PC-9 (cell line): ENCODE data around the gene TCHH. TPM values are rescaled to one million over a fixed set of nuclear protein-coding genes. Genes with fewer than 3 reads are reported as not detected.

ENCODE experiments used
- BruUV-seq: library from RNA; stranded (reverse); fragments of 400-500 nt; replicated peaks from 2 replicates; lab custom pipeline; 2021; lab: Mats Ljungman, UMichigan
- CTCF ChIA-PET: fragments of 300-600 bp; sonication (Branson Sonifier 250); formaldehyde crosslinking; loops from one replicate; lab custom pipeline; 2022; ENCODE audit warnings: antibody characterized with exemption; lab: Charles Lee
- POLR2A ChIA-PET: fragments of 300-600 bp; sonication (Branson Sonifier 250); formaldehyde crosslinking; loops from one replicate; lab custom pipeline; 2022; ENCODE audit warnings: antibody characterized with exemption; ENCODE audit not compliant: unreplicated experiment; lab: Charles Lee
- DNase-seq, 2 experiments: peaks; one replicate each; pipeline versions ENCODE4 v3.0.0 to v3.0.0-alpha.2; 2015 to 2022; ENCODE audit warnings: mixed read lengths in 1 of 2
- H2AFZ ChIP-seq: fragments of 200-600 bp; sonication (generic); 2 replicates; pipeline ENCODE4 v1.8.1; 2017; ENCODE audit warnings: antibody characterized with exemption
- H3F3A ChIP-seq: fragments of 200-600 bp; sonication (generic); 2 replicates; pipeline ENCODE4 v1.8.1; 2017; ENCODE audit warnings: antibody characterized with exemption, mild to moderate bottlenecking, low read depth; ENCODE audit not compliant: insufficient read depth
- H3K27ac ChIP-seq: fragments of 200-600 bp; sonication (generic); 2 replicates; pipeline ENCODE4 v1.6.1; 2016; ENCODE audit warnings: mixed run types
- H3K27me3 ChIP-seq: fragments of 200-600 bp; sonication (generic); 2 replicates; pipeline ENCODE4 v1.6.1; 2016; ENCODE audit warnings: low read depth, mixed run types; ENCODE audit not compliant: insufficient read depth
- H3K36me3 ChIP-seq: fragments of 200-600 bp; sonication (generic); 2 replicates; pipeline ENCODE4 v1.6.1; 2016; ENCODE audit warnings: low read depth, mixed run types
- H3K4me1 ChIP-seq: fragments of 200-600 bp; sonication (generic); replicated peaks from 2 replicates; pipeline ENCODE4 v1.6.1; 2016; ENCODE audit warnings: mixed run types; ENCODE audit not compliant: insufficient read depth
- H3K4me2 ChIP-seq: fragments of 200-600 bp; sonication (generic); 2 replicates; pipeline ENCODE4 v1.6.1; 2017; ENCODE audit warnings: mixed run types
- H3K4me3 ChIP-seq: fragments of 200-600 bp; sonication (generic); 2 replicates; pipeline ENCODE4 v1.6.1; 2016; ENCODE audit warnings: mixed run types
- H3K79me2 ChIP-seq: fragments of 200-600 bp; sonication (generic); 2 replicates; pipeline ENCODE4 v1.6.1; 2017; ENCODE audit warnings: low read depth, mixed run types
- H3K9me2 ChIP-seq: fragments of 200-600 bp; sonication (generic); 2 replicates; pipeline ENCODE4 v1.8.1; 2017; ENCODE audit warnings: mild to moderate bottlenecking; ENCODE audit not compliant: insufficient read depth
- H3K9me3 ChIP-seq: fragments of 200-600 bp; sonication (generic); 2 replicates; pipeline ENCODE4 v1.8.1; 2016; ENCODE audit warnings: low read depth; ENCODE audit not compliant: insufficient read depth
- H4K20me1 ChIP-seq: fragments of 200-600 bp; sonication (generic); 2 replicates; pipeline ENCODE4 v1.8.1; 2017; ENCODE audit not compliant: insufficient read depth
- CTCF ChIP-seq: fragments of 200-600 bp; sonication (generic); conservative IDR thresholded peaks from 2 replicates; pipeline ENCODE4 v1.6.1; 2017; ENCODE audit warnings: mixed run types, antibody characterized with exemption, mild to moderate bottlenecking, moderate library complexity
- EZH2 ChIP-seq: fragments of 200-600 bp; sonication (generic); IDR thresholded peaks from 2 replicates; pipeline ENCODE4 v1.8.0; 2017; ENCODE audit warnings: antibody characterized with exemption, low read depth
- intact Hi-C: fragments of 100-400 bp; cut with micrococcal nuclease; formaldehyde crosslinking; loops from one replicate; pipeline ENCODE4 v1.10.0; 2022; ENCODE audit not compliant: unreplicated experiment
- total RNA-seq: library from RNA; stranded (reverse); gene quantifications from 2 replicates; pipeline ENCODE4 v1.2.3, GENCODE V29; 2021

The TCHH gene
- total RNA-seq, 1 experiment from 2014 or later, result 0.04 TPM

- no peaks in the 10 kb centered on the region for H3K36me3 ChIP-seq
- ChIA-PET POLR2A (no interaction called here), CTCF (interaction anchor here (0.6 to 1.0 kb wide), 3 partner anchors 39 to 1216 kb away, joined by 3 to 11 read pairs (median 3); no protein-coding TSS in a partner anchor)
- no peak overlapping the region for H3K27ac ChIP-seq
- no peak overlapping the region for H3K4me3 ChIP-seq
- no TSS peak for BruUV-seq
- H3K79me2 ChIP-seq, result no peaks in the 10 kb centered on the region
- H2AFZ ChIP-seq, result no peak overlapping the region
- no peaks in the 10 kb centered on the region for H3F3A ChIP-seq
- DNase-seq, result no peak
- H3K4me1 ChIP-seq, result no peaks in the 10 kb centered on the region
- no peak overlapping the region for H3K4me2 ChIP-seq
- intact Hi-C loops, result loop anchor here (5.0 kb wide), 1 partner anchor 314 kb away; no protein-coding TSS in a partner anchor
- no peaks in the 10 kb centered on the region for H3K9me2 ChIP-seq
- peaks cover 7% of the 10 kb centered on the region; the same call in 1 of the 2 replicates for H3K9me3 ChIP-seq
- H3K27me3 ChIP-seq, result peaks cover 3% of the 10 kb centered on the region; the same call in 1 of the 2 replicates
- no peaks in the 10 kb centered on the region for H4K20me1 ChIP-seq
- TF ChIP-seq EZH2, result no peak
- TF ChIP-seq CTCF, result no peak
Measured at GRCh38 chr1:152143150-152143887, 28.1 kb upstream of the TCHH start.

- H3K4me2 ChIP-seq, result no peak overlapping the region
- no peaks in the 10 kb centered on the region for H4K20me1 ChIP-seq
- no peaks in the 10 kb centered on the region for H3K9me2 ChIP-seq
- H3K9me3 ChIP-seq, result peaks cover 6% of the 10 kb centered on the region; the same call in 1 of the 2 replicates
- no peak overlapping the region for H3K27ac ChIP-seq
- H3K36me3 ChIP-seq, result no peaks in the 10 kb centered on the region
- no peak overlapping the region for H2AFZ ChIP-seq
- ChIA-PET CTCF (interaction anchor here (0.8 to 1.1 kb wide), 4 partner anchors 38 to 108 kb away, joined by 3 to 7 read pairs (median 4); no protein-coding TSS in a partner anchor), POLR2A (no interaction called here)
- H3K79me2 ChIP-seq, result no peaks in the 10 kb centered on the region
- peak; percentile 92 for TF ChIP-seq CTCF
- TF ChIP-seq EZH2, result no peak
- peak; percentile 64 to 66 for DNase-seq
- H3K4me1 ChIP-seq, result no peaks in the 10 kb centered on the region
- no TSS peak for BruUV-seq
- H3F3A ChIP-seq, result no peaks in the 10 kb centered on the region
- H3K4me3 ChIP-seq, result no peak overlapping the region
- intact Hi-C loops, result loop anchor here (1.0 to 5.0 kb wide), 5 partner anchors 43 to 315 kb away; no protein-coding TSS in a partner anchor
- peaks cover 3% of the 10 kb centered on the region; the same call in 1 of the 2 replicates for H3K27me3 ChIP-seq
Measured at GRCh38 chr1:152141971-152142584, 26.8 kb upstream of the TCHH start.

DNA sequence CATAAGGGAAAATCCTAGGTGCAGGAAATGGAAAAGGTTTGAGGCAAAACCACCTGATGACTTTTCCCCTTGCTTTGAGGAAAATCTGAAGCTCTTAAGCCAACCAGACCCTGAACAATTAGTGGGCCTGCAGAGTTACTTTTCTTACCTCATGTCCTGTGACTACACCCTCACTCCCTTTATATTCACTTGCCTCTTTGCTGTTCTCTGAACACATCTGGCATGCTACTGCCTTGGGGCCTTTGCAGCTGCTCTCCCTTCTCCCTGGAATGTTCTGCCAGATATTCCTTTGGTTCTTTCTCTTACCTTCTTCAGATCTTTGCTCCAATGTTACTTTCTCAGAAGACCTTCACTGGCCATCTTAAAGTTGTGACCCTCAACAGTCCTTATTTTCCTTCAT is 22.0 kb upstream of the TCHH start:
- TF ChIP-seq EZH2 (no peak), CTCF (no peak)
- Histone ChIP-seq H3K4me2 (no peak overlapping the region), H3K9me3 (peaks cover 9% of the 10 kb centered on the region; the same call in 1 of the 2 replicates), H3K27ac (no peak overlapping the region), H4K20me1 (no peaks in the 10 kb centered on the region), H3F3A (no peaks in the 10 kb centered on the region), H3K36me3 (no peaks in the 10 kb centered on the region), H2AFZ (no peak overlapping the region), H3K9me2 (no peaks in the 10 kb centered on the region), H3K27me3 (peaks cover 3% of the 10 kb centered on the region; the same call in 1 of the 2 replicates), H3K4me3 (no peak overlapping the region), H3K4me1 (no peaks in the 10 kb centered on the region), H3K79me2 (no peaks in the 10 kb centered on the region)
- CTCF ChIA-PET, result no interaction called here
- POLR2A ChIA-PET, result no interaction called here
- DNase-seq, result no peak
- intact Hi-C loops, result no loop called here
- no TSS peak for BruUV-seq
